HG03520 (cell line): Measurements from ENCODE around the gene CDH4.
"Not testable (repeated sequence)": the region's sequence is repeated elsewhere in the genome, so short reads cannot be mapped to it uniquely, and the experiment has no call there.

ENCODE experiments used
- ATAC-seq: cut with Tn5 transposase; IDR thresholded peaks from one replicate; pipeline ENCODE4 v1.9.1; 2021; ENCODE audit warnings: mild to moderate bottlenecking, moderate library complexity; ENCODE audit not compliant: unreplicated experiment

CDH4 gene

GRCh38 chr20:61845233-61845671 lies 593.2 kb downstream of the CDH4 start:
- no peak for ATAC-seq

- no peak for ATAC-seq
These were observed 594.0 kb downstream of the CDH4 start for GRCh38 chr20:61846074-61846473.

GRCh38 chr20:61846741-61847419 lies 594.8 kb downstream of the CDH4 start:
- ATAC-seq, result no peak

- ATAC-seq, result no peak
These were observed 595.3 kb downstream of the CDH4 start for GRCh38 chr20:61847420-61847748.

- no peak for ATAC-seq
These were observed 595.9 kb downstream of the CDH4 start for GRCh38 chr20:61847986-61848385.

GRCh38 chr20:61848851-61849250 lies 596.8 kb downstream of the CDH4 start:
- ATAC-seq, result no peak

DNA sequence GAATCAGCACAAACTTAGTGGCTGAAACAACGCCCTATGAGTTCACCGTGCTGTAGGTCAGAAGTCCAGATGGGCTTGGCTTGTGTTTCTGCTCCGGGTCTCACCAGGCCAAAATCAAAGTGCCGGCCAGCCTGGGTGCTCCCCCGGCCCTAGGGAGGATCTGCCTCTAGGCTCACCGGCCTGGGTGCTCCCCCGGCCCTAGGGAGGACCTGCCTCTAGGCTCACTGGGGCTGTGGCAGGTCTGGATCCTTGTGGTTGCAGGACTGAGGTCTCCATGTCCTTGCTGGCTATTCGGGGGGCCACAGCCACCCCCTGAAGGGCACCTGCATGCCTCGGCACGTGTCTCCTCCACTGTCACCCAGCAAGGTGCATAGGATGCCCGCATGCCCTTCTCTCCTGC lies 597.3 kb downstream of the CDH4 start:
- ATAC-seq, result no peak

DNA sequence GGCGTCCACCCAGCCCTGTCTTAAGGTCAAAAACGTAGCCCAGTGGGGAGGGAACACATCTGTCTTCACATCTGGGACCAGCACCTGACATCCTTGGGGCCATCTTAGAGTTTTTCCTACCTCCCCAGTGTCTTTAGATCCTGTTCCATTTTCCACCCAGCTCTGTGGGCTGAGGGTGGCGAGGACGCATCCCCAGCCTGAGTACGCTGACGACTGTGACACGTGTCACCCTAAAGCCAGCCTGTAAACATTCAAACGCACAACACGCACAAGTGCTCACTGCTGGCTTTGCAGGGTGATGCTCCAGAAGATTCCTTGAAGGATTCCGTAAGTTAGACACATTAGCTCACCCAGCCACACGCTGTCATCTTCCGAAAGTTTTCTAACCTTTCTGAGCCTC lies 597.8 kb downstream of the CDH4 start:
- ATAC-seq, result no peak

DNA sequence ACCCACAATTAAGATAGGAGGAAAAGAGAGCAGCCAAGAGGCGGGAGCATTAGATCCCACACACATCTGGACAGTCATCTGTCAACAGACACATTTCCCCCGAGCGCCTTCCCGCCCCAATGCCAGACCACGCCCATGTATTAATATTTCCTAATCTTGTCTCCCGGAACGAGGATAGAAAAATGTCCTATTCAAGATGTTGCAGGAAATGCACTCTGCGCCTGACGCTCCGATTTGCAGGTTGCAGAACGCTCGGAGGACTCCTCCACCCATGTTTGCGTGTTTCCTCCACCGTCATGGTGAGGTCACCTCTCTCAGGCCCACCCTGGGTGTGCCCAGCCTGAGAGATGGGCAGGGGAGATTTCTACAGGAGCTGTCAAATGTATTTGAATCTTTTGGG lies 598.4 kb downstream of the CDH4 start:
- ATAC-seq, result no peak

DNA sequence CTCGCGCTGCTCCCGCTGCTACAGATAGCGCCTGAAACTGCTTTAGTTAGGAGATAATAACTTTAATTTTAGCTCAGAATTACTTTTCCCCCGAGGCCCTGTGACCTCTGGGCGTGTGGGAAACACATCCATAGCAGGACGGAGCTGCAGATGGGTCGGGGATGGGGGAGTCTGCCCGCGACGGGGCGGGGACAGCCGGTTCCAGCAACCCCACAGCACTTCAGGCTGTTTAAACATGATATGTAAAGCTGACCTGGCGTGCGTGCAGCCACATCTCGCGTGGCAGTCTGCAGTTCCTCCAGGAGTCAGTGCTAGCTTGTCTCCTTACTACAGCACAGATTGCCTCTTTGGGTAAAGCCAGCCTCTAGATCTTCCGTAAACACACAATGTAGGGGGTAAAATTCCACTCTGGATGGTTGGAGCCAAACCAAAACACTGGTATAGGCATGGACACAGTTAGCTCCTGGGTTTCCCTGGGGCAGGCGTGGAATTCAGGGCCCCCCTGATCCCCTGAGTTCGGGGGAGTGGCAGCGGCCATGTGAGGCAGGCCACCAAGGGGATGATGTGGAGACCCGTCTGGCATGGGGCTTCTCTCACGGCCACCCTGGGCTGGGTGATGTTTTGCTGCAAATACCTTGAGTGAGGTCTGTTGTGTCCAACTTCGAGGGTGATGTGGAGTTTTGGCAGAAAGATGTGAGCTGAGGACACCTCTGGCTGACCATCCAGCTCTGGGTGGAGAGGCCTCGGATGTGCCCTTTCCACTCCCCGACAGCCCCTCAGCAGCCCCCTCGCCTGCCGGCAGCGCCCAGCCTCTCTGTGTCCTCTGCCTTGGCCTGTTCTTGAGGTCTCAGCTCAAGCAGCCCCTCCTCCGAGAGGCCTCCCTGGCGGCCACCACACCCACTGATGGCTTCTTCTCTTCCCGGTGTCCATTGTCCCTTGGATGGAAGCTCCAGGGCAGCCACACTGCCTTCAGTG lies 599.2 kb downstream of the CDH4 start:
- no peak for ATAC-seq

DNA sequence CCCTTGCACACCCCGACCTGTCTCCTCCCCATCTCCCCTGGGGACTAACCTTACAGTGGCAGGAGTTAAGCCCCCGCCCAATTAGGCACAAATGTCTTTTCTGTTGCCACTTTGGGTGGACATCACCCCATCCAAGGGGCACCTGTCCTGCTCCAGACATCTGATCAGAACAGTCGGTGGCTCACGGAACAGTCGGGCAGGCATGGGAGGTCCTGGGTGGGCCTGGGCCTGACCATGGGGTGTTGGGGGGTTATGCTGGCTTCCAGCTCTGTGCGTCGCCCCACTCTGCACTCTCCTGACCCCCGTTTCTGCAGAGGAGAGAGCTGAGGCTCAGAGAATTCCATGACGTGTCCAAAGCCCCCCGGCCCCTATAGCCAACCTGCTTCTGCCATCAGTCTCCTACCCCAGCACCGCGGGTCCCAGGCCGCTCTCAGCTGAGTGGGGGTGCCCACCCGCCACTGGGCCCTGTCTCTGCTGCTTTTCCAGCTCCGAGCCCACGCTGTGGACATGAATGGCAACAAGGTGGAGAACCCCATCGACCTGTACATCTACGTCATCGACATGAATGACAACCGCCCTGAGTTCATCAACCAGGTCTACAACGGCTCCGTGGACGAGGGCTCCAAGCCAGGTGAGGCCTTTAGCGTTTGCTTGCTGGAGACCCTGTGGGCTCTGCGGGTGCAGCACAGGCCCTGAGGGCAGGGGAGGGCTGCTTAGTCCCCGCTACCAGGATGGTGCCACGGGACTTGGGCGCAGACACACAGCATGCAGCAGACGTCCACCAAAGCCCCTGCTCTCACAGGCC lies 600.4 kb downstream of the CDH4 start:
- no peak for ATAC-seq

DNA sequence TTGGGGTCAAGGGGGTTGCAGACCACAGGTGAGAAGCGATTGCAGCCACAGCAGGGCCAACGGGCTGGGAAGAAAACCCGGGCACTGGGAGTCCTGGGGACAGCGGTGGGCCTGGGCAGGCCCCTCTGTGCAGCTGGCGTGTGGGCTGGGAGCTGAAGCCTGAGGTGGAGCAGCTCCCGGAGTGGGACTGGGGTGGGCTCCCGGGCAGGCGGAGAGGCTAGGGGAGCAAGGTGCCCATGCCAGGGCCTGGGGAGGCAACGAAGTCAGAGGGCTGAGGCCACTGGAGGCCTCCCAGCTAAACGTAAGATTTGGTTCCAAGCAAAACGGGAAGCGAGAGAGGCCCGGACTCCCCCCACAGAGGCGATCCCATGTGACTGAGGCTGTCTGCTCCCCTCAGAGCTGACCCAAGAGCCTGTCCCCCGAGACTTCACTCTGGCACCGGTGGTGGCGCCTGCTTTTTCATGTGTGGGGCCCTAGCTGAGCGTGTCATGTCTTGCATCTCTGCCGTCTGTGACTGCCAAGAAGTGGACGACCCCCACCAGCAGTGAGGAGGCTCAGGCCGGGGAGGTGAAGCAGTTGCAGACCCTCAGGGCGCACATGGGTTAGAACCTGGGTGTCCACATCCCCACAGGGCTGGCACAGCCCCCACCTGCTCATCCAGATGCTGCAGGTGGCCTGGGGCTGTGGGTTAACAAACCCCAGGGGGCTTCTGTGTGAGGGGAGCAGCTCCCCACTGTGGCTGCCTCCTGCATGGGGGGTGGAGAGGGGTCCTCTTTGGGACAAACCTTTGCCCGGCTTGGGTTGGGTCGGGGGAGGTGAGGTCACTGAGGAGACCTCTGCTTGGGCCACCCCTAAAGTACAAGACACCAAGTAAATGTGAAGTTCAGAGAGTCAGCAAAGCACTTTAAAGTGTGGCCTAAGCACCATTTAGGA lies 601.3 kb downstream of the CDH4 start:
- ATAC-seq, result no peak

DNA sequence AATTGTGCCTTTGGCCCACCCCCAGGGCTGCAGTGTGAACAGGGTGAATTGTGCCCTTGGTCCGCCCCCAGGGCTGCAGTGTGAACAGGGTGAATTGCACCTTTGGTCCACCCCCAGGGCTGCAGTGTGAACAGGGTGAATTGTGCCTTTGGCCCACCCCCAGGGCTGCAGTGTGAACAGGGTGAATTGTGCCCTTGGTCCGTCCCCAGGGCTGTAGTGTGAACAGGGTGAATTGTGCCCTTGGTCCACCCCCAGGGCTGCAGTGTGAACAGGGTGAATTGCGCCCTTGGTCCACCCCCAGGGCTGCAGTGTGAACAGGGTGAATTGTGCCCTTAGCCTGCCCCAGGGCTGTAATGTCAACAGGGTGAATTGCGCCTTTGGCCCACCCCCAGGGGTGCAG lies 602.5 kb downstream of the CDH4 start:
- not testable (repeated sequence) for ATAC-seq

DNA sequence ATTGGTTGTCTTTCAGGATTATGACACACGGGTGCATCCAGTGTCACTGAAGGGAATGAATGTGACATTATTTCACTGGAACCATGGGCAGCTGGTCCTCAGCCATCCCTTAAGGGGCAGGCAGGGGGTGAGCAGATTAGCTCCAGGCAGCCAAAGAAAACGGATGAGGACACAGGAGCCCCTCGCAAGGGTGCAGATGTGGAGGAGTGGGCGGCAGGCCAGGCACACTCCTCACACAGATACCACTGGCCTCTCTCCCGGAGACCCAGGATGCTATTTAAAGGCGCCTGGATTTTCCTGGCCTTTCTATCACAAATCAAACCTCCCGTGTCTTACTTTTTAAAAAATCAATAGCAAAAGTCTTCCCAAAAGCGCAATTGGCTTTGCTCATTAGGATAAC lies 603.2 kb downstream of the CDH4 start:
- ATAC-seq, result no peak

GRCh38 chr20:61856626-61857413 lies 604.8 kb downstream of the CDH4 start:
- ATAC-seq, result no peak

DNA sequence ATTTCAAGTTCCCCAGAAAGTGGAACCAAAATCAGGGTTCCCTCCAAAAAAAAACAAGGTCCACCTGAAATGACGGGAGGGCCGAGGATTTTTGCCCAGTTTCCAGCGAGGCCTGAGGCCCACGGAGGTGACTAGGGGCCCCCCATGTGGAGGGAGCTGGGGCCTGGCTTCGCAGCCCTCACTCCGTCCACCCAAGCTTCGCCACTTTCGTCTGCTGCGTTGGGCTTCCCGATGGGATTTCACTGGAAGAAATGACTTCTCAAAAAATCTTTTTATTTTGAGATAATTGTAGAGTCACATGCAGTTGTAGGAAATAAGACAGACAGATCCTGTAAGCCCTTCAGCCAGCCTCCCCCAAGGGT lies 605.3 kb downstream of the CDH4 start:
- no peak for ATAC-seq

- no peak for ATAC-seq
These were observed 605.8 kb downstream of the CDH4 start for GRCh38 chr20:61857884-61858283.

DNA sequence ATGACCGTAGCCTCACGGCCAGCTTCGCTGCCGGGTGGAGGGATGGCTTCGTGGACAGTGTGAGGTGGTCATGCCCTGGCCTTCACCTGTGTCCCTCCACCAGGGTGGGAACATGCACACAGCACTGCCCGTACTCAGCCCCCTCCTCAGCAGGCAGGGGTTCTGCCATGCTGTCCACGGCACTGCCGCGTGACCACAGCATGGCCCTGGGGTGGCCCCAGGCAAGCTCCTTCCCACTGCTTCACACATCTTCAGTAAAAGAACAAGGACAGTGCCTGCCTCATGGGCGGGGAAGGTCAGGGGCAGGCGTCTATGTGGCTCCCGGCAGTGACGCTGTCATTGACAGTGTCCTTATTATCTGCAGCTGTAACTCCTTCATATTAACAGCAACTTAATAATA lies 607.7 kb downstream of the CDH4 start:
- ATAC-seq, result no peak

GRCh38 chr20:61860260-61860987 lies 608.4 kb downstream of the CDH4 start:
- no peak for ATAC-seq
